ENCODE results near the gene HACD3.

Gene HACD3, protein sequence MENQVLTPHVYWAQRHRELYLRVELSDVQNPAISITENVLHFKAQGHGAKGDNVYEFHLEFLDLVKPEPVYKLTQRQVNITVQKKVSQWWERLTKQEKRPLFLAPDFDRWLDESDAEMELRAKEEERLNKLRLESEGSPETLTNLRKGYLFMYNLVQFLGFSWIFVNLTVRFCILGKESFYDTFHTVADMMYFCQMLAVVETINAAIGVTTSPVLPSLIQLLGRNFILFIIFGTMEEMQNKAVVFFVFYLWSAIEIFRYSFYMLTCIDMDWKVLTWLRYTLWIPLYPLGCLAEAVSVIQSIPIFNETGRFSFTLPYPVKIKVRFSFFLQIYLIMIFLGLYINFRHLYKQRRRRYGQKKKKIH

DNA sequence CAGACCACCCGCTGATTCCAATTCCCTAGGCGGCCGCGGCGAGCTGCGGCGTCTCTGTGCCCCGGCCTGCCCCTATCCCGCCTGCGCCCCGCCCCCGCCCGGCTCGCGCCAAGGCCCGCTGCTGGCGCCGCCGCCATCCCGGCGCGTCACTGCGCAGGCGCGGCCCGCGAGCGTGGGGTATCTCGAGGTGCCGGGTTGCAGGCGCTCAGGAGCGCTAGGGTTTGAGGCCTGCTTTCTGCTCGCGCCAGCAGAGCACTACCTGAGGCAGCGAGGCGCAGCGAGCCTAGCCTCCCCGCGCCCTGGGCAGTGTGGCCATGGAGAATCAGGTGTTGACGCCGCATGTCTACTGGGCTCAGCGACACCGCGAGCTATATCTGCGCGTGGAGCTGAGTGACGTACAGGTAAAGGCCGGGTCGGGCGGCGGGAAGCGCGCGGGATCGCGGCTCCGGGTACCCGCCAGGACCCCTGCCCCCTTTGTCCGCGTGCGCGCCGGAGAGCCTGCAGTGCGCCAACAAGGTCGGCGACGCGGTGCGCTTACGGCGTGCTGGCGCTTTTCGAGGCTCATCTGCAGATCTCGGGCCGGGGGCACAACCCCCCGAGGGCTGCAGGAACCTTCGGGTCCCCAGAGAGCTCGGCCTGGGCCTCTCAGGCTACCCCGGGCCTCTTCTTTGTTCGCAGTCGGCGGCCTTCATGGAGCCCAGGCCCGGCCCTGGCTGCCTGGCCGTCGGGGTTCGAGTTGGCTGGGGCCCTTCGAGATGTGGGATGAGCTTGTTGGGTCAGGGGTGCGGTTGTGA, at the start of gene HACD3:
Gene HACD3 (plus strand): TSS at position 146 of the 794 bp plus-strand sequence. CDS start 169 bp downstream, at position 315.
- peak; percentile 89 for DNase-seq (ENCODE audit: low read depth)

DNA sequence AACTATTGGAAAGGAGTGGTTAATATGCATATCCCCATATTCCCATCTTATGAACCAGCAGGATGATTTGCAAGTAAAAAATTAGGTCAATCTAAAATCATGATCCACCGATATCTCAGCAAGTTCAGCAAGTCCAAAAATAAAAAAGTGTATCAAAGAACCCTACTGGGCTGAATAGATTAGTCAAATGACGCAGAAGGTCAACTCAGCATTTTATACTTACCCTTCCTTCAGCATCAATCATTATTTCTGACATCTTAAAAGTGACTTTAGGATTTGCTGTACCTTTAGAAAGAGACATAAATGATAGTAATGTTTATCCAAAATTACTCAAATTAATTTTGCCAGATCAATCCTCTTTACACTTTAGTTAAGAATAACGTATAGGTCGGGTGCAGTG, 45.4 kb upstream of the HACD3 start:
- DNase-seq (ENCODE audit: low read depth), result no peak

DNA sequence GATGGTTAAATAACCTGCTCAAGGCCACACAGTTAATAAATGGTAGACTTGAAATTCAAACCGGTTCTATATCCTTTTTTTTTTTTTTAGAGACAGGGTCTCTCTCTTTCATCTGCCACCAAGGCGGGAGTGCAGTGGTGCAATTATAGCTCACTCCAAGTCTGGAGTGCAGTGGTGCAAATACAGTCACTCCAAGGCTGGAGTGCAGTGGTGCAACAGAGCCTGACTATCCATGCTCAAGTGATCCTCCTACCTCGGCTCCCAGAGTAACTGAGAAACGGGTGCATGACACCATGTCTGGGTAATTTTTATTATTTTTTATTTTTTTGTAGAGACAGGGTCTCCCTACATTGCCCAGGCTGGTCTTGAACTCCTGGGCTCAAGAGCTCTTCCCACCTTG, 36.2 kb upstream of the HACD3 start:
- DNase-seq (ENCODE audit: low read depth), result no peak

DNA sequence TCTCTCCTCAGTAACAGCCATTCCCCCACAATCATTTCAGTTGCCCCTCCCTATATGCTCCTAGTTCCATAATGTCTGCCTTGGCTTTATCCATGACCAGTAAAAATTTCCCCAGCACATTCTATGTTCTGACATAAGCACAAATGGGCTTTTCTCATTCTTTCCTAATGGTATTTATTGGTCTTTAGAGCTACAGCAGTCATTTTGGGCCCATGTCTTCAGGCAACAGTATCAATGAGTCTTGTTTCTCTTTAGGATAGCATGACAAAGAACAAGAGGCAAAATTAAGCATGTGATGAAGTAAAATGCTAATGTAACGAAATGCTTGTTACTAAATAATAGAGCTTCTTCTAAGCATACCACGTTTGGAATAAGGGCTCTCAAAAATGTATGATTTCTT, 20.9 kb upstream of the HACD3 start:
- no peak for DNase-seq (ENCODE audit: low read depth)

DNA sequence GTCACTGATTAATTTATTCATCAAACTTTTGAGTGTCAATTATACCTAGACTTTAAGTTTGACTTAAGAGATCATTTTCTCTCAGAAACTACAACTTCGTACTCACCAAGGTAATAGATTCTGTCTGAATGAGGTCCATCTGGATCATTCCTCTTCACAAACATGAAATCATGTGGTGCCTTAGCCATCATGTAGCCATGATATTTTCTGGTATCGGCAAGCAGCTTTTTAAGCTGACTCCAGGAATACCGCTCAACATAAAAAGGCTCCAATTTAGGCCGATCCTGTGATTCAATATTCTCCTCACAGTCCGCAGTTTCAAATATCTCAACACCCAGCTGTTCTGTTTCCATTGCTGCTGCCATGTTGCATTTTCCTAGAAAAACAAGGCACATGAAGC, 18.1 kb upstream of the HACD3 start:
- DNase-seq (ENCODE audit: low read depth), result no peak

DNA sequence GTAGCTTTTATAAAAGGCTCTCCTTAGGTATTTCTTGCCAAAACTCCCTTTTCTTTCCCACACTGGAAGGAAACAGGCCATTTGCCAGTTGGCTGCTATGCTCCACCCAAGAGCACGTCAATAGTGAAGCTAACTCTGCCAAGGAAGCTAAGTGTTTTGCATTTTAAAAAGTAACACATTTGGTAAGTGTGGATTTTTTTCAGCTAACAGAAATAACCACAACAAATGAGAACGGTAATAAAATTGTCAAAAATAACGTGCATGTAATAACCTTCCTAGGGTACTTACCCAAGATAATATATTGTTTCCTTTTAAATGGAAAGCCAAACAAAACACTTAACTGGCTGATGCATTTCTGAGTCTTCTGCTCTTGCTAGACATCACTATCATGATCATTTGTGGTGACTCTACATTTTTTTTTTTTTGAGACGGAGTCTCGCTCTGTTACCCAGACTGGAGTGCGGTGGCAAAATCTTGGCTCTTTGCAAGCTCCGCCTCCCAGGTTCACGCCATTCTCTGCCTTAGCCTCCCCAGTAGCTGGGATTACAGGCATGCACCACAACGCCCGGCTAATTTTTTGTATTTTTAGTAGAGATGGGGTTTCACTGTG, 17.4 kb upstream of the HACD3 start:
- no peak for DNase-seq (ENCODE audit: low read depth)

DNA sequence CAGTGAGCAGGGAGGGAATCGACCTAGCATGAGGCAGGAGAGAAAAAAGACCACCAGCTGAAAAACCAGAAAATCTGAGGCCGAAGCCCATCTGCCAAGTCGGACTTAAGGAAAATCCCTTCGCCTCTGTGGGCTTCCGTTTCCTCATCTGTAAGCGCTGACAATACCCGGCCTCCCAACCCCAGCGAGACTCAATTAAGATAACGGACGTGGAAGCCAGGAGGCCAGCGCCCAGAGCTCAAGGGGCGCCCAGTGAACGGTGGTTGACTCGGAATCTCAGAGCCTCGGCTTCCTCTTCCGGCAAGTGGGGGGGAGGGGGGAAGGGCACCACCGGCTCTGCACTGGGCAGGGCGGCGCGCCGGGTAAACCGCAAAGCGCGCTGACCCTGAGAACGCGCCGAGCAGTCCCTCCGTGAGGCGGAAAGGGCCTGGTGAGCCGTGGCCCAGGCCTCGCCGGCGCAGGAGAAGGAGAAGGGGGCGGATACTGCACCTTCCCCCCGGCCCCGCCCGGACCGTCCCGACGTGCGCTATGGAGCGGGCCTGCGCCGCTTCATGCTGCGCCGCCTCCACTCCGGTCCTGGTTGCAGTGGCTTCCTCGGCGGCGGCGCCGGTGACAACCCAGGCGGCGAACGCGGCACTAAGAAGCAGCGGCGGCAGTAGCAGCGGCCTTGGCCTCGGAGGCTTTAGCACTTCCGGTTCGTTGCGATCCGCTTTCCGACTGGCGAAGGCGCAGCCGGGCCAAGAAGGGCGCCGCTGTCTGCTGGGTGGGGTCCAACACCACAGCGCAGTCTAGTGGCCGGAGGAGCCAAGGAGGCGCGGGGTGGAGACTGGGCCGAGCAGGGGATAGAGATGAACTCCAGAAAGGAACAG, 13.0 kb upstream of the HACD3 start, which contains the start of gene DPP8:
Gene DPP8 (minus strand): TSS at position 693 of the 869 bp plus-strand sequence. CDS start 5,136 bp downstream, outside the sequence.
- peak; percentile 90 for DNase-seq (ENCODE audit: low read depth)

DNA sequence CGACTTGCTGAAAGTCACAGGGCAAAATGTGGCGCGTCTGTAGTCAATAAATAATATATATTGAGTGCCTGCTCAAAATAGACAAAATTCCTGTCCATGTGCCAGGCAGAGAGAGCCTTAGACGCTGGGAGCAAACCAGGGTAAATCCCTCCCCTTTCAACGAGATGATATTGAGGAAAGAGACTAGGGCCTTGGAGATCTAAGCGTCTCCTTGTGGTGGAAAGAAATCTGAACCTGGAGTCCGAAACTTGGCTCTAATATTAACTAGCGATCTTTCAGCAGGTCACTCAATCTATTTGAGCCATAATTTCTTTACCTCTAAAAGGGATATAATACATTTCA, 12.4 kb upstream of the HACD3 start:
- DNase-seq (ENCODE audit: low read depth), result no peak

DNA sequence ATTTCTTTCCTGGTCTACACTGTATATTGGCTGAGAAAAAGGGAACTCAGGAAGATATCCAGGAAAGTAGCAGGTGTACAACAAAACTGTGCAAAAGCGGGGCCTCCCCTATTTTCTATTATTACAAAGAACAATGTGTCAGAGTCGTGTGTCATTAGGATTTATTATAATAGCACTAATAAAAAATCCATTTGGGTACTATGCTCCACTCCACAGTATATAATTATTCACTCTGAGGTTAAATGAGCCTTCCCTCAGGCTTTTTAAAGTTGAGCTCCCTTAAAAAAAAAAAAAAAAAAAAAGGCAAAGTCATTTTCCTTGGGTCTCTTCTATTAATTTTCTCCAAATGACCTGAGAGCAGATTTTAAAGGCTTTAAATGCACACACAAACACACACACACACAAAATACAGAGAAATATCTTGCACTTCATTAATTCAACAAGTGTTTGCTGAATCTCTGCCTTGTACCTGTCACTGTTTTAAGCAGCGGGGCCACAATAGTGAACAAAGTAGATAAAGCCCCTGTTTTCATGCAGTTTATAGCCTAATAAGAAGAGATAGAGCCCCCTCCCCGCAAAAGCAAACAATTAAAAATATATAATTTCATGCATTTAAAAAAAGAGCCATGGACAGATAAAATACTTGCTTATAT, 11.5 kb upstream of the HACD3 start:
- DNase-seq (ENCODE audit: low read depth), result no peak

DNA sequence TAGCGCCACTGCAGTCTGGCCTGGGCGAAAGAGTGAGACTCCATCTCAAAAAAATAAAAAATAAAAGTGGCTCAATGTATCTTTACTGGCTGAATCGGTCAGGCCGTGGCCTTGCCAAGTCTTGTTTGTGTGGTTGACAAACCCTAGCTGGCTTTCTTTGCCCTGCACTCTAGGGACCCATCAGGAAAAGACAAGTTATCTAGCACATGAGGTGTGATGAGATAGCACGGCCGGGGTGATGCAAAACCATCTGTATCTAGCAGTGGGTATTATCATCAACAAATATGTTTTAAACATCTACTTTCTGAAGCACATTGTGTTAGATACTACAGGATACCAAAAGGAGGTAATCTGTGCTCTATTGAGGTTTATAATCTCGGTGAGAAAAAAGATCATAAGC, 8.9 kb upstream of the HACD3 start:
- no peak for DNase-seq (ENCODE audit: low read depth)

DNA sequence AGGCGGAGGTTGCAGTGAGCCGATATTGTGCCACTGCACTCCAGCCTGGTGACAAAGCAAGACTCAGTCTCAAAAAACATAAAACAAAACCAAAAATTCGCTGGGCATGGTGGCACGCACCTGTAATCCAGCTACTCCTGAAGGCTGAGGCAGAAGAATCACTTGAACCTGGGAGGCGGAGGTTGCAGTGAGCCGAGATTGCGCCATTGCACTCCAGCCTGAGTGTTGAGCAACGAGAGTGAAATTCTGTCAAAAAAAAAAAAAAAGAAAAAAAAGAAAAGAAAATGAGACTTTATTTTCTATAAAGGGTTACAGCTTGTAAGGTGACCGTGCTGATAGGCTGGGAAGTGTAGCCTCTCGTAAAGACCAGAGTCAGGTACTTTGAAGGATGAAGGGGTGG, 6.0 kb upstream of the HACD3 start:
- no peak for DNase-seq (ENCODE audit: low read depth)

DNA sequence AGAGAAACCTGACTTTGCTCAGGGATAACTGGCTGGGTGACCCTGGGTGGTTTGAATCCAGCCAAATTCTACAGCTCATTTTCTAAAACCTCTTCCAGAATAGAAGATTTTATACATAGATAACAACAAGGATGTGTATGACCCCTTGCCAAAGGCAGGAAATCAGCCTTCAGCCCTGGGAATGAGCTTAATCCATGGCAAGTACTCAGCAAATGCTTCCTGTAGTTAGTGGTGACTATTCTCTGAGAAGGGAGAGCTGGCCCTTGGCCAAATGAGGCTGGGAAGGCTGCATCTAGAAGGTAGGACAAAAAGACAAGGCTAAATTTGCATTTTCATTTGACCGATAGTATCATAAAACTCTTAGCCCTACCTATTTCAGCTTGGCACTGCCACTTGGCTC, 4.6 kb upstream of the HACD3 start:
- DNase-seq (ENCODE audit: low read depth), result no peak

DNA sequence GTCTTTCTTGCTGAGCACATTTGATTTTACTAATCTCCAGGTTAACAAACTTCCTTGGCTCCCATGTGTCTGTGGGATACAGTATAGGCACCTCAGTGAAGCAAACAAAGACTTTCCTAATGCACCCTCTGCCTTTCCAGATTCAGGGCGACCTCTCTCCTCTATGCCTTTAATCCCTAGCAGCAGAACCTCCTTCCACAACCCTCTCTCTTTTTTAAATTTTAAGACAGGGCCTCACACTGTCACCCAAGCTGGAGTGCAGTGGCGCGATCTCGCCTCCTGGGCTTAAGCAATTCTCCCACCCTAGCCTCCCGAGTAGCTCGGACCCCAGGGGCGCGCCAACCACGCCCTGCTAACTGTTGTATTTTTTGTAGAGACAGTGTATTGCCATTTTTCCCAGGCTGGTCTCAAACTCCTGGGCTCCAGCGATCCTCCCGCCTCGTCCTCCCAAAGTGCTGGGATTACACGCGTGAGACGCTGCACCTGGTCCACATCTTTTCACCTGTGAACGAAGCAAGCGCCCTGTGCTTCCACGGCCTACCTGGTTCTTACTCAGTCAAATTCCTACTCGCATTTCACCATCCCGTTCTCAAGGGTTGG, 1.7 kb upstream of the HACD3 start:
- no peak for DNase-seq (ENCODE audit: low read depth)

DNA sequence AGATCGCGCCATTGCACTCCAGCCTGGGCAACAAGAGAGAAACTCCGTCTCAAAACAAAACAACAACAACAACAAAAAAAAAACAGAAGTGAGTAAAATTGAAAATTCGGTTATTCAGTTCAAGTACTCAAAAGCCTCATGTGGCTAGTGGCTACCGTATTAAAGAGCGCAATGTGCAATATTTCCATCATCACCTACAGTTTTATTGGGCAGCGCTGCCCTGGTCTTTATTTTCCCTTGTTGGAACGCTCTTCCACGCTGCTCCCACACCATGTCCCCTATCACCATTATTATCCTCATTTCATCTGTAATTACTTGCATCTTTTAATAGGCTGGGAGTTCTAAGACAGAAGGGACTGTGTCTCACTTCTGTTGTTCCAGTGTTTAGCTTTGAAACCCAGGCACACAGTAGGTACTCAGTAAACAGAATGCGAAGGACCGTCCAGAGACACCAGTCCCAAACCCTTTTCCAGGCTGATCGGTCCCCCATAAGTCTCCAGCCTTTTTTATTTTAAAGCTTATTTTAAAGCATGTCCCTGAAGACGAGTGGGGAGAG, 423 bp upstream of the HACD3 start:
- DNase-seq (ENCODE audit: low read depth), result no peak

DNA sequence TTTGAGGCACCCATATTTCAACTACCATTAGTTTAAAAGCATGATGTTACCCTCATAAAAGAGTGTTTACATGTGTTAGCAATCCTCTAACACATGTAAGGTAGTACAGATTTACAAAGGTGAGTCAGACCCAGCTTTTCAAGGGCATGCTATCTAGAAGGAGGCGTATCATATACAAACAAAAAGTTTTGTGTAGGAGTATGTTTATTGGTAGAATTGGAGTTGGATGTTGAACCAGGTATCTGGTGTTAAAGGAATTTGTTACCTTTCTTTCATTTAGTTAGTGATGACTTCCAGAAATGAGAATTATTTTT, 2.4 kb downstream of the HACD3 start:
- DNase-seq (ENCODE audit: low read depth), result no peak

DNA sequence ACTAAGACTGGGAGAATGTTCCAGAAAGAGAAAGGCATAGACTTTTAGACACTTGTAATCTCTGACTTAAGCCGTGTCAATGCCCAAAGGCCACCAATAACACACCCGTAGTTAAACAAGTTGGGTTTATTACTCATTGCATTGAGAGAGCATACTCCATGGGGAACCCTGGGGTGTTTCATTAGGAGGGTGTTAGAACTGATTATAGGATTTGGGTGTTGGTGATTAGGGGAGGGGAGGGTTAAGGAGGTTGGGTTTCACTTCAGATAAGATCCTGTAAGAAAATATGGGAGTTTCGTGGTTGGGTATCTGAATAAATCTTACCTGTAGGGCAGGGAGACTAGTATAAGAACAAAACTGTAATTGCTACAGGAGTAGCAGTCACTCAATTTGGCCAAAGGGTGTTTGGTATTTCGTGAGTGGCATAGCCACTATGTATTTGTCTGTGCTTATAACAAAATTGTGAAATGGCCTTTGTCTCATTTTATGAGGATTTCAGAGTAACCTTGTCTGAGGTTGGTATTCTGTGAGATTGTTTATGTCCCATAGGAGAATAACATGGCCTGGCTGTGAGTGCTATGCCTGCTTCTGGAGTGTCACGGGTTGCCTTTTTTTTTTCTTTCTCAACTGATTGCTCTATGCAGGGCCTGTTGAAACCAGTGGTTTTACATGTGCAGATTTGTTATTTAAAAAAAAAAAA, 2.9 kb downstream of the HACD3 start:
- DNase-seq (ENCODE audit: low read depth), result no peak

DNA sequence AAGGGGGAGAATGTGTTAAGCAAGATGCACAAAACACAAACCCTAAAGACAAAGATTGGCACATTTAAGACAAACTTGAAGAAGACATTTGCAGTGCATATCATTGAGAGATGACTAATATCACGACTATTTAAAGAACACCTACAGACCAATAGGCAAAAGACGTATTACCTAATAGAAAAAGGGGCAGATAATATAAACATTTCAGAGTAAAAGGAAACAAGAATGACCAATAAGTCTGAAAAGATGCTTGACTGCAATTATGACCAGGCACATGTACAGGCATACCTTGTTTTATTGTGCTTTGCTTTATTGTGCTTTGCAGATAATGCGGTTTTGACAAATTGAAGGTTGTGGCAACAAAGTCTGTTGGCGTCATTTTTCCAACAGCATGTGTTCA, 4.9 kb downstream of the HACD3 start:
- no peak for DNase-seq (ENCODE audit: low read depth)

DNA sequence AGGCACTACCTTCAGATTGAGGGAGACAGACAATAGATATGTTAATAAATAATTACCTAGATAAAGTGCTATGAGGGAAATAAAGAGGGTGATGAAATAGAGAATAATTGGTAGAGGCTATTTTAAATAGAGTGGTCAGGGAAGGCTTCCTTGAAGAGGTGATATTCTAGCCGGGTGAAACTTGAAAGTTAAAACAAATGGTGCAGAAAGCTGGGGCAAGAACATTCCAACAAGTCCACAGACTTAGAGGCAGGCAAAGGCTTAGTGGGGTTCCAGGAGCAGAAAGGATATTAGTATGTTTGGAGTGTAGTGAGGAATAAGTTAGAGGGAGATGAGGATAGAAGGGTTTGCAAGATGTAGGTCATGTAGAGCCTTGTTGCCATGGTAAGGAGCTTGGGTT, 10.1 kb downstream of the HACD3 start:
- DNase-seq (ENCODE audit: low read depth), result no peak

DNA sequence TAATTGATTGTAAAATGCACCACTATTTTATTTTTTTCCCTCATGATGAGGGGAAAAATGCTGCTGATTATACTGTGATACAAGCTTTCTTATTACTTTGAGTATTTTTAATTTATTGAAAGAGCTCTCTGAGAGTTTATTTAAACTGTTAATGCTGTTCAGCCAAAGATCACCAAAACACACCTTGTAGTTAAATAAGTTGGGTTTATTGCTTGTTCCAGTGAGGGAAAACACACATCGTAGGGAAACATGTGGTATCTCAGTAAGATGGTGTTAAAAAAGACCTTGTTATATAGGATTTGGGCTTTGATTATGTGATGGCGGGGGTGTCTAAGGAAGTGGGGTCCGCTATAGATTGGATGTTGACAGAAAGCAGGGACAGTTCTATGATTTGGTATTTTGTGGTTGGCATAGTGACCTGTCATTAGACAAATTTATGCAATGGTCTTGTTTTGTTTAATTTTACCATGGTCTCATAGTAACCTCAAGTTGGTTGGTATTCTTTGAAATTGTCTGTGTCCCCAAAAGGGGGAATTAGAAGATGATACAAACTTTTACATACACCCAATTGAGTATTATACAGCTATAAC, 11.1 kb downstream of the HACD3 start:
- no peak for DNase-seq (ENCODE audit: low read depth)

DNA sequence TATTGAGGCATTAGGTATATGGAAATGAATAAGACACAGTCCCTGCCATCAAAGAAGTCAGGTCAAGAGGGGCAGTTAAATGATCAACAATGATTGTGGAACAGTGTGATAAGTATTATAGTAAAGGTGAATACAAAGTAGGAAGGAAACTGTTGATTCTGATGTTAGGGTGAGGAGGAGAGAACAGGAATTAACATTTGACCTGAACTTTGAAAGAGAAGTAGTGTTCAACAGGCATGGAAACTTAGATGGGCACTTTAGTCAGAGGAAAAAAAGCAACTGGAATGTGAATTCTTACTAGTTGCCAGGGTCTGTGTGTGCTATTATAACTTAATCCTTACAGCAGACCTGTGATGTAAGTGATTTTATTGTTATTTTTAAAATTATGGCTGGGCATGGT, 17.6 kb downstream of the HACD3 start:
- DNase-seq (ENCODE audit: low read depth), result no peak

All from stimulated activated CD8-positive, alpha-beta memory T cell treated with anti-CD3 and anti-CD28 coated beads, Interleukin-12 subunit alpha, Interleukin-12 subunit beta, amount 100 ng/mL, for 4 hours (primary cell).